Upper lobe of left lung (tissue), 4 donors: ENCODE measurements around the gene RHO.

Experiments
- CTCF ChIP-seq, 6 experiments: fragments of 450-650 bp in 4 of 6; fragments of 200-600 bp in 2 of 6; sonication (generic) in 2 of 6; IDR thresholded peaks; one replicate each; pipeline ENCODE4 v1.5.1; 2016 to 2019; ENCODE audit warnings: antibody characterized with exemption in 6 of 6
- POLR2A ChIP-seq, 4 donors: fragments of 450-650 bp; IDR thresholded peaks; one replicate each; pipeline ENCODE4 v1.5.1; 2016 to 2017; ENCODE audit warnings: antibody characterized with exemption in 4 of 4, mild to moderate bottlenecking in 2 of 4

DNA sequence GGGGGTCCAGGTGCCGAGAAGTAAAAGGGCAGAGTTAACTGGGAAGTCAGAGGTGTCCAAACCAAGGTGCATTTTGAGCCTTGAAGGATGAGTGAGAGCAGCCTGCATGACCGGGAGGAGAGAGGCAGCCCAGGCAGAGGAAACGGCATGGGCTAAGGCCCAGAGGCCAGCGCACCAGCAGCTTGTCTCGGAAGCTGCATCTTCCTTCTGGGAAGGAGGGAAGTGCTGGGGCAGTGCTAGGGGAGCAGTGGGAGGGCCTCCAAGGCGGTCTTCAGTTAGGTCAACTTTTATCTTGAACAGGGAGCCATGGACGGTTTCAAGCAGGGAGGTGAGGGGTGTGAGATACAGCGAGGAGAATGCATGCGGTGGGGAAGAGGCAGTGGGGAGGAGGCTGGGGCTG is 15.6 kb downstream of the RHO start:
- TF ChIP-seq CTCF (IDR thresholded peaks at IDR 0.05), result no peak
- no peak for TF ChIP-seq POLR2A (IDR thresholded peaks at IDR 0.05)
